GM12874 (cell line): ENCODE results near the gene FAM234A.

Source experiments
- TF ChIP-seq, protein P1 (sequence below): IDR thresholded peaks from 2 replicates; pipeline ENCODE4 v1.5.1; 2011; ENCODE audit warnings: low read depth, mild to moderate bottlenecking, control low read depth, low read length, moderate library complexity; ENCODE audit not compliant: insufficient read depth

Gene FAM234A

DNA sequence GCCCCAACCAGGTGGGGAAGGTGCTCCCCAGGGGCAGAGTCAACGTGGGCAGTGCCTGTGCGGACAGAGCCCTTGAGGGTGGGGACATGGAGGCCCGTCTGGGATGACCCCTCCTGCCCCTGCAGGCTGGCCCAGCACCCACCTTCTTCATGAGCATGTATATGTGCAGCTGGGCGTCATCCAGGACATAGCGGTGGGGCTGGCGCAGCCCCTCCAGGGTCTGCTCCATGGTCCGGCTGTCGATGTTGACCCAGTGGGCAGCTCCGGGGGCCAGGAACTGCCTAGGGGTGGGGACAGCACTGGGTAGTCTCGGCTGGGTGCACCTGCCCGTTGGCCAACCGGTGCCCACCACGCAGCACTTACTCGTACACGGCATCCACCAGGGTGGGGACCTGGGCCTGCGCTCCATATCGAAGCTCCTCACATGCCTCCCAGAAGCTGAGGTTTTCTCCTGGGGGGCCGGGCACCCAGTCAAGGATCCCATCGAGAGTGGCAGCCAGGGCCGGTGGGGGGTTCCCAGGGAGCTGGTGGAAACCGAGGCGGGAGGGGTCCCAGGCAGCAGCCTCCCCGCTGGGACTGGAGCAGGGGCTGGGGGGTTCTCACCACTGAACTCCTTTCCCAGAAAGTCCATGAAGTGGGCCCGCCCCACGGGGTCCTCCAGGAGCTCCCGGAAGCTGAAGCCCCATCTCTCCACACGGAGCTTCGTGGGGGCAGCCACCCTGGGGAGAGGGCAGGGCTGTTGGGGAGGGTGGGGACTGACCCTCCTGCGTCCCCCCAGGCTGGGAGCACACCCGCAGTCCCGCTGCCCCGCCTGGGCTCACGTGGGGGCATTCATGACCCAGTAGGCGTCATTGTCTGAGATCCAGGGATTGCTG, 36.0 kb downstream of the FAM234A start:
- TF ChIP-seq, protein P1, sequence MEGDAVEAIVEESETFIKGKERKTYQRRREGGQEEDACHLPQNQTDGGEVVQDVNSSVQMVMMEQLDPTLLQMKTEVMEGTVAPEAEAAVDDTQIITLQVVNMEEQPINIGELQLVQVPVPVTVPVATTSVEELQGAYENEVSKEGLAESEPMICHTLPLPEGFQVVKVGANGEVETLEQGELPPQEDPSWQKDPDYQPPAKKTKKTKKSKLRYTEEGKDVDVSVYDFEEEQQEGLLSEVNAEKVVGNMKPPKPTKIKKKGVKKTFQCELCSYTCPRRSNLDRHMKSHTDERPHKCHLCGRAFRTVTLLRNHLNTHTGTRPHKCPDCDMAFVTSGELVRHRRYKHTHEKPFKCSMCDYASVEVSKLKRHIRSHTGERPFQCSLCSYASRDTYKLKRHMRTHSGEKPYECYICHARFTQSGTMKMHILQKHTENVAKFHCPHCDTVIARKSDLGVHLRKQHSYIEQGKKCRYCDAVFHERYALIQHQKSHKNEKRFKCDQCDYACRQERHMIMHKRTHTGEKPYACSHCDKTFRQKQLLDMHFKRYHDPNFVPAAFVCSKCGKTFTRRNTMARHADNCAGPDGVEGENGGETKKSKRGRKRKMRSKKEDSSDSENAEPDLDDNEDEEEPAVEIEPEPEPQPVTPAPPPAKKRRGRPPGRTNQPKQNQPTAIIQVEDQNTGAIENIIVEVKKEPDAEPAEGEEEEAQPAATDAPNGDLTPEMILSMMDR, result no peak

DNA sequence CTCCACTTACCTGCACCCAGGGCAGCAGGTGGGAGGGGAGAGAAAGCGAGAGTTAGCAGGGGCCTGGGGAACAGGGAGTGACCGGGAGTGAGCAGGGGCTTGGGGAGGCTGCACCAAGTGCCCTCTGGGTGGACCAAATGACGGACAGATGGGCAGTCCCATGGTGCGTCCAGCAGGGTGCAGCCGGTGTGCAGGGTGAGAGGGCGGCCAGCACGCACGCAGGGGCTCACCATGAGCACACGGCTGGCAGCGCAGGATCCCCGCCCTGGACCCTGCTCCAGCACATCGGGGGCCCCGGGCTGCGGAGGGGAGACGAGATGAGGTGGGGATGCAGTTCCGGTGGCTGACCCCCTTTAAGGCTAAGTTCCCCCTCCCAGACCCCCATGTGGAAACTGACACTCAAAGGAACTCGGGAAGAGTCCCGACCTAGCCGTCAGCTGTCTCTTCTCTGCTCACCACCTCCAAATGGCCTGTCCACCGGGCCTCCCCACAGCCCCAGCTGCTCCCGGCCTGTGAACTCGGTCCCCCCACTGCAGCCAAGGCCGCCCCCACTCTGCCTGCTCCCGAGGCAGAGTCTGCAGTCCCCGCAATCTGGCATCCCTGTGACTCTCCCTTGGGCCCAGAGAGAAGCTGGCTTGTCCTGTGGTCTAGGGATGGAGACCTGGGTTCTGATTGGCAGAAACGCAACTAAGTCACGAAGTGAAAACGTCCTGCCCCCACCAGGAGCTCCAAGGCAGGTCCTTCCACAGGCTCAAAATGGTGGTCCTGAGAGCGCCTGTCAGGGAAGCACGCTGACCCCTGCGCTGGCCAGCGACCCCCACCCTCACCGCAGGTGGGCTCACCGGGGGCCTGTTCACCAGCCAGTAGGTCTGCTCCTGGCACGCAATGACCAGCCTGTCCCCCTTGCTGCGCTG, 38.3 kb downstream of the FAM234A start:
- TF ChIP-seq, protein P1, result no peak

DNA sequence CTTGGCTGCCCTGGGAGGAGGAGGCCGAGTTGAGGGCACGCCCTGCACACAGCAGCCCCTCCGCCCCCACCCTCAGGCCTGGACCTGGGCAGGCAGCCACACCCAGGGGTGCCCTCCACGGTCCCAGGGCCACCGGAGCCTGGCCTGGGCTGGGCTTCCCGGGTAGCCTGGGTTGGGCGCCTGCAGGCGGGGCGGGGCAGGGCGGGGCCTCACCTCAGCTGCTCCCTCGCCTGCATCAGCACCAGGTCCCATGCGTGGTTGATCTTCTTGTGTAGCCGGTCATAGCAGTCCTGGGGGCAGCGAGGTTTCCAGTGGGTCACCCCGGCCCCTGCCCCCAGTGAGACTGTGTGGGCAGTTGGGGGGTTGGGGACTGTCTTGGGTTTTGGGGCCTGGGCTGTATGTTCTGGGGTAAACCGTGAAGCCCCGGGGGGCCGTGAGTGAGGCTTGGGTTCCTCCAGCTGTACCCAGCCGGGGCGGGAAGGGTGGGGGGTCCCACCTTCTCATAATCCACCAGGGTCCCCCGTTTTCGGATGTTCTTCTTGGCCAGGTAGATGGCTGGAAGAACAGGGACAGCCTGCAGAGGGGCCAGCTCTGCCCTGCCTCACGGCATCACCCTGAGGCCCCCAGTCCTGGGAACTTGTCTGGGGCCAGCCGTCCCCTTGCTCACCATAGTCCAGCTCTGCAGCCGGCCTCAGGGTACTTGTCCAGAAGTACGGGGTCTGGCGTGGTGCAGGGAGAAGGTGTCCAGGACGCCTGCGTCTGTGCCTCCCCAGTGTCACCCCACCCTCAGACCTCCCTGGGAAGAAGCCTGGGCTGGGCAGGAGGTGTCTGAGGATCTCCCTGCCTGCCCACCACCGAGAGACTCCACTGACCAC, 39.2 kb downstream of the FAM234A start:
- TF ChIP-seq, protein P1, result no peak

DNA sequence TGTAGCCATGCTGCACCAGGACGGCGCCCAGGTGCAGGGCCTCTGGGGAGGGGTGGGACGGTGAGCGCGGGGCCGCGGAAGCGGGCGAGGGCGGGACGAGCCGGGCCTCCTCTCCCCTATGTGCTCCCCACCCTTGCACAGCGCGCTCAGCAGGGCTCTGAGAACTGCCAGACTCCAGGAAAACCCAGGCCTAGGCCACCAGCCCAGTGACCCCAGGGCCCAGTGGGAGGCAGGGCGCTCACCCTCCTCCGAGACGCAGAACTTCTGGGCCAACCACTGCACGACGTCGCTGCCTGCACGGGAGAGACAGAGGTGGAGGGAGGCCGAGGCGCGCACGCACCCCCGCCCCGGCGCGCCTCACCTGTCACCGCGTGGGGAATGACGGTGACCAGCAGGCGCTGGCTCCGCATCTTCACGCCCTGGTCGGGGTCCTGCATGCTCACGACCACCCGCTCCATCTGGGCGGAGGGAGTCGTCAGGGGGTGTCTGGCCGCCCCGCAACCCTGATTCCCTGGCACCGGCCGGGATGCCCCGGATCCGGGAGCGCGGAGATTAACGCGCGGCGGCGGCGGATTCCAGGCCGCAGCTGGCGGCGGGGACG, 40.5 kb downstream of the FAM234A start:
- TF ChIP-seq, protein P1, result no peak

DNA sequence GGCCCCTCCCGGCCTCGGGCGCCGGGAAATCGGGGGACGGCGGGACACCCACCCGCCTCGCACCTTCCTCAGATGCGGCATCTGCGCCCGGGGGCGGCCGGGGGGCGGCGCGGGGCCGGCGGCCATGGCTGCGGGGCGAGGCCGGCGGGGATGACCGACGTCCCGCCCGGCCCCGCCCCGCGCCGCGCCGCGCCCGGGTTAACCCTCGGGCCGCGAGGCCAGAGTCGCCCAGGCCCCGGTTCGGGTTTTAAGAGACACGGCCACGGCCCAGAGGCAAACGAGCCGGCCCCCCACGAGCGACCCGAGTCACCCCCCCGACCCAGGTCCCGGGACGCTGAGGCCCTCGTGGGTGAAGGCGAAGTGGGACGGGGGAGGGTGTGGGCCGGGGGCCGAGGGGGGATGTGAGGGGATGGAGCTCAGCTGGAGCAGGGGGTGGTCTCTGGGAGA, 41.2 kb downstream of the FAM234A start, which contains the start of gene RGS11:
RGS11 (minus strand) TSS at position 159 of the 447 bp plus-strand sequence; CDS start at position 126, 33 bp downstream.
- TF ChIP-seq, protein P1, result no peak

DNA sequence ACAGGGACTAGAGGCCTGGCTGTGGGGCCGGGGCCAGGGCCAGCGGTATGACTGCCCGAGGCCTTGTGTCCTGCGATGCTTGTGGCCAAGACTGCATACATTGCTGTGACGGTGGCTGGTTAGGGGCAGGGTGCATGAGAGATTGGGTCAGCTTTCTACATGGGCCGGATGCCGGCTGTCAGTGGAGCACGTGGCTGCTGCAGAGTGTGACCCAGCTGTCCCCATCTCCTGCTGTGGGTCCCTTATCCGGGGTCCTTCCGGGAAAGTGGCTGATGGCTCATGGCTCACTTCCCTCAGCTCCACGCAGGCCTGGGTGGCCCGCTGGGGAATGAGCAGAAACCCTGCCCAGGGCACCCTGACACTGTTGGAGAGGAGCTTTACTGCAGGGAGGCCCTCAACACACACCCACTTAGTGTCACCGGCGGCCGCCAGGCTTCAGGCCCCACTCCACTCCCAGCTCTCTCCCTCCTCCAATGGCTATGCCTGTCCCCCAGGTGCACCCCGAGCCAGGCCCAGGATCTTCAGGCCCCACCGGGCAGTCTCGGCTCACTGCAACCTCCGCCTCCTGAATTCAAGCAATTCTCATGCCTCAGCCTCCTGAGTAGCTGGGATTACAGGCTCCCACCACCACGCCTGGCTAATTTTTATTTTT, 41.9 kb downstream of the FAM234A start:
- TF ChIP-seq, protein P1, result no peak
